Measurements from ENCODE around the gene CNGA1.
"Not testable (repeated sequence)": the region's sequence is repeated elsewhere in the genome, so short reads cannot be mapped to it uniquely, and the experiment has no call there.

Gene CNGA1

GRCh38 chr4:48012824-48013223 lies 3.7 kb downstream of the CNGA1 start:
- Histone ChIP-seq H3K36me3 (ENCODE audit: insufficient read depth, low read length) (no peaks in the 10 kb centered on the region), H3K27ac (ENCODE audit: low read depth, low read length) (no peak overlapping the region), H2AFZ (ENCODE audit: low read length, unreplicated experiment) (no peak overlapping the region), H3K27me3 (ENCODE audit: insufficient read depth, low read length) (no peaks in the 10 kb centered on the region), H3K4me1 (ENCODE audit: control insufficient read depth, insufficient read depth, low read length, unreplicated experiment) (no peaks in the 10 kb centered on the region), H3K79me2 (ENCODE audit: control insufficient read depth, insufficient read depth, low read length, unreplicated experiment) (no peaks in the 10 kb centered on the region), H3K4me3 (ENCODE audit: low read depth, low read length) (no peak overlapping the region)

- no peaks in the 10 kb centered on the region for H3K27me3 ChIP-seq (ENCODE audit: insufficient read depth, low read length)
- H3K36me3 ChIP-seq (ENCODE audit: insufficient read depth, low read length): no peaks in the 10 kb centered on the region
- H3K79me2 ChIP-seq (ENCODE audit: control insufficient read depth, insufficient read depth, low read length, unreplicated experiment): no peaks in the 10 kb centered on the region
- no peak overlapping the region for H3K27ac ChIP-seq (ENCODE audit: low read depth, low read length)
- no peaks in the 10 kb centered on the region for H3K4me1 ChIP-seq (ENCODE audit: control insufficient read depth, insufficient read depth, low read length, unreplicated experiment)
- H2AFZ ChIP-seq (ENCODE audit: low read length, unreplicated experiment): no peak overlapping the region
- H3K4me3 ChIP-seq (ENCODE audit: low read depth, low read length): no peak overlapping the region
Observed at GRCh38 chr4:48011722-48012121, 4.8 kb downstream of the CNGA1 start.

GRCh38 chr4:48010906-48011305 lies 5.6 kb downstream of the CNGA1 start:
- H3K36me3 ChIP-seq (ENCODE audit: insufficient read depth, low read length); H3K27ac ChIP-seq (ENCODE audit: low read depth, low read length); H3K27me3 ChIP-seq (ENCODE audit: insufficient read depth, low read length); H3K4me3 ChIP-seq (ENCODE audit: low read depth, low read length); H3K79me2 ChIP-seq (ENCODE audit: control insufficient read depth, insufficient read depth, low read length, unreplicated experiment); H2AFZ ChIP-seq (ENCODE audit: low read length, unreplicated experiment); H3K4me1 ChIP-seq (ENCODE audit: control insufficient read depth, insufficient read depth, low read length, unreplicated experiment): not testable (repeated sequence)

- H3K4me1 ChIP-seq (ENCODE audit: control insufficient read depth, insufficient read depth, low read length, unreplicated experiment): no peaks in the 10 kb centered on the region
- H3K4me3 ChIP-seq (ENCODE audit: low read depth, low read length): no peak overlapping the region
- no peaks in the 10 kb centered on the region for H3K36me3 ChIP-seq (ENCODE audit: insufficient read depth, low read length)
Observed at GRCh38 chr4:48008021-48008596, 8.4 kb downstream of the CNGA1 start.

GRCh38 chr4:48005781-48006180 lies 10.7 kb downstream of the CNGA1 start:
- Histone ChIP-seq H3K79me2 (ENCODE audit: control insufficient read depth, insufficient read depth, low read length, unreplicated experiment) (no peaks in the 10 kb centered on the region), H3K36me3 (ENCODE audit: insufficient read depth, low read length) (no peaks in the 10 kb centered on the region), H2AFZ (ENCODE audit: low read length, unreplicated experiment) (no peak overlapping the region), H3K27me3 (ENCODE audit: insufficient read depth, low read length) (no peaks in the 10 kb centered on the region), H3K4me3 (ENCODE audit: low read depth, low read length) (no peak overlapping the region), H3K4me1 (ENCODE audit: control insufficient read depth, insufficient read depth, low read length, unreplicated experiment) (no peaks in the 10 kb centered on the region), H3K27ac (ENCODE audit: low read depth, low read length) (no peak overlapping the region)

More at GRCh38 chr4:48008021-48008596, 8.4 kb downstream of the CNGA1 start:
- no peaks in the 10 kb centered on the region for H3K27me3 ChIP-seq (ENCODE audit: insufficient read depth, low read length)
- H3K79me2 ChIP-seq (ENCODE audit: control insufficient read depth, insufficient read depth, low read length, unreplicated experiment): no peaks in the 10 kb centered on the region
- no peak overlapping the region for H2AFZ ChIP-seq (ENCODE audit: low read length, unreplicated experiment)
- H3K27ac ChIP-seq (ENCODE audit: low read depth, low read length): no peak overlapping the region

- H3K36me3 ChIP-seq (ENCODE audit: insufficient read depth, low read length); H3K27me3 ChIP-seq (ENCODE audit: insufficient read depth, low read length); H3K27ac ChIP-seq (ENCODE audit: low read depth, low read length); H3K4me1 ChIP-seq (ENCODE audit: control insufficient read depth, insufficient read depth, low read length, unreplicated experiment); H2AFZ ChIP-seq (ENCODE audit: low read length, unreplicated experiment); H3K79me2 ChIP-seq (ENCODE audit: control insufficient read depth, insufficient read depth, low read length, unreplicated experiment); H3K4me3 ChIP-seq (ENCODE audit: low read depth, low read length): not testable (repeated sequence)
Observed at GRCh38 chr4:48003568-48003967, 12.9 kb downstream of the CNGA1 start.

GRCh38 chr4:48002267-48002666 lies 14.2 kb downstream of the CNGA1 start:
- no peaks in the 10 kb centered on the region for H3K79me2 ChIP-seq (ENCODE audit: control insufficient read depth, insufficient read depth, low read length, unreplicated experiment)
- no peak overlapping the region for H2AFZ ChIP-seq (ENCODE audit: low read length, unreplicated experiment)
- H3K4me3 ChIP-seq (ENCODE audit: low read depth, low read length): no peak overlapping the region
- no peak overlapping the region for H3K27ac ChIP-seq (ENCODE audit: low read depth, low read length)
- no peaks in the 10 kb centered on the region for H3K36me3 ChIP-seq (ENCODE audit: insufficient read depth, low read length)
- no peaks in the 10 kb centered on the region for H3K27me3 ChIP-seq (ENCODE audit: insufficient read depth, low read length)
- no peaks in the 10 kb centered on the region for H3K4me1 ChIP-seq (ENCODE audit: control insufficient read depth, insufficient read depth, low read length, unreplicated experiment)

- H3K4me3 ChIP-seq (ENCODE audit: low read depth, low read length): no peak overlapping the region
- H3K27me3 ChIP-seq (ENCODE audit: insufficient read depth, low read length): no peaks in the 10 kb centered on the region
- no peak overlapping the region for H3K27ac ChIP-seq (ENCODE audit: low read depth, low read length)
- no peaks in the 10 kb centered on the region for H3K4me1 ChIP-seq (ENCODE audit: control insufficient read depth, insufficient read depth, low read length, unreplicated experiment)
- no peak overlapping the region for H2AFZ ChIP-seq (ENCODE audit: low read length, unreplicated experiment)
- no peaks in the 10 kb centered on the region for H3K79me2 ChIP-seq (ENCODE audit: control insufficient read depth, insufficient read depth, low read length, unreplicated experiment)
- H3K36me3 ChIP-seq (ENCODE audit: insufficient read depth, low read length): no peaks in the 10 kb centered on the region
Observed at GRCh38 chr4:47996021-47996420, 20.5 kb downstream of the CNGA1 start.

- H3K27ac ChIP-seq (ENCODE audit: low read depth, low read length); H3K4me1 ChIP-seq (ENCODE audit: control insufficient read depth, insufficient read depth, low read length, unreplicated experiment); H3K36me3 ChIP-seq (ENCODE audit: insufficient read depth, low read length); H3K79me2 ChIP-seq (ENCODE audit: control insufficient read depth, insufficient read depth, low read length, unreplicated experiment); H3K4me3 ChIP-seq (ENCODE audit: low read depth, low read length); H2AFZ ChIP-seq (ENCODE audit: low read length, unreplicated experiment); H3K27me3 ChIP-seq (ENCODE audit: insufficient read depth, low read length): not testable (repeated sequence)
Observed at GRCh38 chr4:47992475-47992874, 24.0 kb downstream of the CNGA1 start.

GRCh38 chr4:47990145-47990544 lies 26.3 kb downstream of the CNGA1 start:
- Histone ChIP-seq H3K36me3 (ENCODE audit: insufficient read depth, low read length) (no peaks in the 10 kb centered on the region), H2AFZ (ENCODE audit: low read length, unreplicated experiment) (no peak overlapping the region), H3K79me2 (ENCODE audit: control insufficient read depth, insufficient read depth, low read length, unreplicated experiment) (no peaks in the 10 kb centered on the region), H3K4me3 (ENCODE audit: low read depth, low read length) (no peak overlapping the region), H3K4me1 (ENCODE audit: control insufficient read depth, insufficient read depth, low read length, unreplicated experiment) (no peaks in the 10 kb centered on the region), H3K27ac (ENCODE audit: low read depth, low read length) (no peak overlapping the region), H3K27me3 (ENCODE audit: insufficient read depth, low read length) (peaks cover 9% of the 10 kb centered on the region; the same call in 1 of the 2 replicates)

GRCh38 chr4:47974566-47974965 lies 41.9 kb downstream of the CNGA1 start:
- Histone ChIP-seq H3K27ac (ENCODE audit: low read depth, low read length) (no peak overlapping the region), H3K79me2 (ENCODE audit: control insufficient read depth, insufficient read depth, low read length, unreplicated experiment) (no peaks in the 10 kb centered on the region), H3K4me3 (ENCODE audit: low read depth, low read length) (no peak overlapping the region), H3K4me1 (ENCODE audit: control insufficient read depth, insufficient read depth, low read length, unreplicated experiment) (no peaks in the 10 kb centered on the region), H3K36me3 (ENCODE audit: insufficient read depth, low read length) (no peaks in the 10 kb centered on the region), H2AFZ (ENCODE audit: low read length, unreplicated experiment) (no peak overlapping the region), H3K27me3 (ENCODE audit: insufficient read depth, low read length) (no peaks in the 10 kb centered on the region)
